GM21515 (cell line): ENCODE results near the gene KASH5.

Experiments
- ATAC-seq: cut with Tn5 transposase; IDR thresholded peaks from one replicate; pipeline ENCODE4 v1.9.1; 2021; ENCODE audit not compliant: unreplicated experiment

The KASH5 gene

DNA sequence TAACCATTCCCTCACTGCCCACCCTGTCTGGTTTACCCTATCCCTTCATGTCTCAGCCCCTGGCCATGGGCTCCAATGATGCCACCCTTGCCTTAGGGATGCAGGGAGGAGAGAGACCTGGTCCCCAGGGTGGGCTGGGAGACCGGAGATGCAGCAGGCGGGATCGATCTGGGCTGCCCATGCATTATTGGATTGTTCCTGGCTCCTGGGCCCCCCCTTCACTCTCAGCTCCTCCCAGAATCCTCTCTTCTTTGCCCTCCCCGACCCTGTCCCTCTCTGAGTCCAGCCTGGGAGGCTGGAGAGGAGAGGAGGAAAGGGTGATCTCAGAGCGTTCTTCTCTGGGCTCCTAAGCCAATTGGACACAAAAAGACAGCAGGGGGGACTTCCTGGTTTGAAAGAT lies 5.8 kb downstream of the KASH5 start:
- no peak for ATAC-seq

GRCh38 chr19:49395581-49396407 lies 7.7 kb downstream of the KASH5 start:
- no peak for ATAC-seq

GRCh38 chr19:49396738-49397505 lies 8.9 kb downstream of the KASH5 start:
- ATAC-seq: no peak

GRCh38 chr19:49398001-49398615 lies 10.1 kb downstream of the KASH5 start:
- ATAC-seq: no peak

DNA sequence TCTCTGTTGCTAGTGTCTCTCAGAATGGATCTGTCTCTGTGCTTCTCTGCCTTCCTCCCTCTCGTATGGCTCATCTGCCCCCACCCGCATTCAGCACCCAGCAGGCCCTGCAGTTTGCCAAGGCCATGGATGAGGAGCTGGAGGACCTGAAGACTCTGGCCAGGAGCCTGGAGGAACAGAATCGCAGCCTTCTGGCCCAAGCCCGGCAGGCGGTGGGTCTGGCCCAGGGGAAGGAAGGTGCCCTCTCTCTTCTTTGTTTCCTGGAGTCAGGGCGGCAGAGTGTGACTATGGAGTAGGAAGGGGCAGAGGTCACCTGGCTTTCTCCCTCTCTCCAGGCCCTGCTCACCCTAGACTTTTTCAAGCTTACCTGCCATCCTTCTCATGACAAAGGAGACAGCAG lies 10.9 kb downstream of the KASH5 start:
- ATAC-seq: no peak

DNA sequence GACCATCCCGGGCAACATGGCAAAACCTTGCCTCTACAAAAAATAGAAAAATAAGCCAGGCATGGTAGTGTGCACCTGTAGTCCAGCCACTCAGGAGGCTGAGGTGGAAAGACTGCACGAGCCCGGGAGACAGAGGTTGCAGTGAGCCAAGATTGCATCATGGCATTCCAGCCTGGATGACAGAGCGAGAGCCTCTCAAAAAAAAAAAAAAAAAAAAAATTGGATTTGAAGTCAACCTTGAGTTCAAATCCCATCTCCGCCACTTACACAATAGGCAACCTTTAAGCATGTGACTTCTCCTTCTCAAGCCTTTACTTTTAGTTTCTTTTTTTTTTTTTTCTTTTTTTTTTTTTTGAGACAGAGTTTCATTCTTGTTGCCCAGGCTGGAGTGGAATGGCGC lies 12.0 kb downstream of the KASH5 start:
- no peak for ATAC-seq

DNA sequence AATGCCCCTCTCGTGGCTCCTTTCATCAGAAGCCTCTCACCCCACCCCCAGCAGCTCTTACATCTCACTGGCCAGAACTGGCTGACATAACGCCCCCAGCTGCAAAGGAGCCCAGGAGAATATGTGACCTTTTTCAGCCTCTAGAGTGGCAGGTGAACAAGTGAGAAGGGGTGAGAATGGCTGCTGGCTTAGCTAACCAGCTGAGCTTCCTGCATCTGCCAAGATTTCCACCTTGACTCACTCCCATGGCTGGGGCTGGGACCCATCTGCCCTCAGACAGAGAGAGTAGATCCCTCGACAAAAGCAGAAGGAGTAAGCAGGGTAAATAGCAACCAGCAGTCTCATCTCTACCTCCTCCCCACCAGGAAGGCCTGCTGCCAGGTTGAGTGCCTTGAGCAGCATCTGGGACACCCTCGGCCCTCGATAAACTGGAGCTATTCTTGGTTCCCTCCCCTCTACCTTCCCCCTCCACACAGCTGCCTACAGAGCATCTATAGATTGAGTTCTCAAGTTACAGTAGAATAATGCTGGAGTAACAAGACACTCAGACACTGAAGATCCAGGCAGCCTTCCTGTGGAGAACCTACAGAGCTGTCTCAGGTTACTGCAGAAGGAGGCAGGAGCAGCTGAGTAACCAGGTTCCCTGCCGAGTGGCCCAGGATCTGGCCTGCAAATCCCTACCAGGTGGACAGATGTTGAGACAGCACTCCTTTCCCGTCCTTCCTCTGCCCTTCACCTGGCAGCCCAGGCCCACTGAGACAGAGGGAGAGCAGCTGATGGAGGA lies 15.5 kb downstream of the KASH5 start:
- no peak for ATAC-seq

DNA sequence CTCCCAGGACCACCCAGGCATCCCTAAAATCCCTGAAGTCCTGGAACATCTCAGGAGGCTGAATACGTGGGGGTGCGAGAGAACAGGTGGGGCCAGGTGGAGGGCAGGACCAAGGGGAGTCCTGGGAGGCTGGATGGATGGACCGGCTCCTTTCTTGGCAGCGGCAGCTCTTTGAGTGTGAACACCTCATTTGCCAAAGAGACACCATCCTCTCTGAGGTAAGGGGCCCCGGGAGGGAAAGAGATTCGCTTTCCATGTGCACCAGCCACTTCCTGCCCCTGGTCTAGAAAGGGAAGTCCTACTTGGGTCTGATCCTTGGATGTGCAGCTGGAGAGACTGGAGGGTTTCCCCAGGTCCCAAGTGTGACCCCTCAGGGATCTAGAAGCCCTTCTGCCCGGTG lies 19.0 kb downstream of the KASH5 start:
- no peak for ATAC-seq

DNA sequence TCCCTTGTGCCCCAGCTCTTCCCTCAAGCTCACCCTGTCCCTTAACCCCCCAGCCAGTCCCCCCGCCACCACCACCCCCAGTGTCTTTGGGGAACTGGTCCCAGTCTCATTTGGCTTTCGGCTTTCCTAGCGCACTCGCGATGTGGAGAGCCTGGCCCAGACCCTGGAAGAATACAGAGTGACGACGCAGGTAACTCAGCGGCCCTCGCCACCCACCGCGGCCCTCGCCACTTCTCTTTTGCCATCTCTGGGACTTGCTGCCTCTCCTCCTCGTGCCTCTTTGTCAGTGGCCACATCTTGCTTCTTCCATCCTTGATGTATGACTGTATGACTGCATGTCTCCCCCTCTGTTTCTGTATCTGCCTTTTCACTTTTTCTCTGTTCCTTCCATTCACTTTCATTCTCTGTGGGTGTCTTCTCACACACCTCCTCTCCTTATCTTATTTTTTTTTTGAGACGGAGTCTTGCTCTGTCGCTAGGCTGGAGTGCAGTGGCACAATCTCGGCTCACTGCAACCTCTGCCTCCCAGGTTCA lies 19.5 kb downstream of the KASH5 start:
- ATAC-seq: no peak

- ATAC-seq: no peak
Measured at GRCh38 chr19:49408816-49409440, 20.9 kb downstream of the KASH5 start.

GRCh38 chr19:49409441-49410029 lies 21.5 kb downstream of the KASH5 start:
- no peak for ATAC-seq

DNA sequence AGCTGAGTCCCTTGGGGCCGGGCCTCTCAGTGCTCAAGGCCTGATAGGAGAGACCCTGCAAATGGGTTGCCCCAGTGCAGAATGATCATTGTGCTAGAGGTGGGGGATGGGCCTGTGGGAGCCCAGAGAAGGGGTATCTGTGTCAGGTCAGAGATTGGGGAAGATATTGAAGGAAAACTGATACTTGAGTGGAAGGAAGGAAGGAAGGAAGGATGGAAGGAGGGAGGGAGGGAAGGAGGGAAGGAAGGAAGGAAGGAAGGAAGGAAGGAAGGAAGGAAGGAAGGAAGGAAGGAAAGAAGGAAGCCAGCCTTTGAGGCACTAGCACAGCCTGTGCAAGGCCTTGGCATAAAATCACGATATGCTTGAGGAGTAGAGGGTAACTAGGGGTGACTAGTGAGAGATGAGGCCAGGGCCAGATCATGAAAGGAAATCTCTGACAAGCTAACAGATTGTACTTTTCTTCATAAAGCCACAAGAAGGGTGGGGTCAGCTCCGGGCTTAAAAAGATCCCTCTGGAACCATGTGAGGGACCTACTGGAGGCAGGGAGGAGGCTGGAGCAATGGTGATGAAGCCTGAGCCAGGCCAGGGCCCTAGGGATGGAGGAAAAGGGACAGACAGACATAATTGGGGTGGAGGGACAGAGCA lies 23.8 kb downstream of the KASH5 start:
- no peak for ATAC-seq

DNA sequence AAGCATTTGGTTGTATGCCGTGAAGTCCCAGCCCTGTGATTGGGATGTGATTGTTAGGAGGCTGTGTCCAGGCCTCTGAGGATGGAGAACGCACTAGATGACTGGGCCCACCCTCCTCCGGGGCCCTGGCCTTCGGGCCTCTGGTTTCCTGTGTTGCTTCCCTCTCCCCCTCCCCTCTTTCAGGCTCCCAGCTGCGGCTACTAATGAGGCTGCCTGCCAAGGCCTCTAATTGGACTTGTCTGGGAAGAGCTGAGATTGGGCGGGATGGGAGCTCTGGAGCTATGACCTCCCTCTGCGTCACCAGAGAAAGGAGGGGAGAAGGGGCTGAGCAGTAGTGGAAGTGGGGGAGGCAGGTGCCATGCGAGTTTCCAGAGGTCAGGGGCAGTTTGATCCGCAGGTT lies 25.3 kb downstream of the KASH5 start:
- no peak for ATAC-seq

GRCh38 chr19:49414256-49414655 lies 26.2 kb downstream of the KASH5 start:
- ATAC-seq: no peak

DNA sequence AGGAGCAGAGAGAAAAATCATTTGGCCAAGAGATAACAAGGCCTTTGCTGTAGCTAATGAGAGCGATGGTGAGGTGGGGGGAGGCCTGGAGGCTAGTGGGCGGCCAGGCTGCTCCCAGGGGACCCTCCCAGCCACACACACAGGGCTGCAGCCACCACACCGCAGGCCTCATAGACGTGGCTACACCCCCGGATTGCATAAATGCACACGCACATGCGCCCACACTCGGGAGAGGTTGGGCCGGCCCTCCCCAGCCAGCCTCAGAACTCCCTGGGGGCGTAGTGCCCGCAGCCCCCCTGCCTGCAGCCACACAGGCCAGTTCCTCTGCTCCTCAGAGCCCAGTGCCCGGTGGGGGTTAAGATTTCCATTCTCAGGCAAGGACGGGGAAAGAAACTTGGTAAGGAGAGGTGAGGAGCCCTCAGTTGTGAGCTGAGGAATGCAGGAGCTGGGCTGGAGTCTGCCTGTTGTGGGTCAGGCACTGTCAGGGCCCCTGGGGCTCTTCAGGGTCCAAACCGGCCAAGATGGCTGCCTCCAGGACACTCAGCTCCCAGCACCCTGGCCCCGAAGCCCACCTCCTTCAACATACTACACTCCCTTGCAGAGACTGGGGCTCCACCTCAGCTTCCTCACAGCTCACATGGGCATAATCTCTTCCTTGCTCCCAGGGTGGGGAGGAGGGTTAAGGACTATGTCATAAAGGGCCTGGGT lies 27.2 kb downstream of the KASH5 start:
- ATAC-seq: no peak

GRCh38 chr19:49415810-49416200 lies 27.8 kb downstream of the KASH5 start:
- no peak for ATAC-seq

DNA sequence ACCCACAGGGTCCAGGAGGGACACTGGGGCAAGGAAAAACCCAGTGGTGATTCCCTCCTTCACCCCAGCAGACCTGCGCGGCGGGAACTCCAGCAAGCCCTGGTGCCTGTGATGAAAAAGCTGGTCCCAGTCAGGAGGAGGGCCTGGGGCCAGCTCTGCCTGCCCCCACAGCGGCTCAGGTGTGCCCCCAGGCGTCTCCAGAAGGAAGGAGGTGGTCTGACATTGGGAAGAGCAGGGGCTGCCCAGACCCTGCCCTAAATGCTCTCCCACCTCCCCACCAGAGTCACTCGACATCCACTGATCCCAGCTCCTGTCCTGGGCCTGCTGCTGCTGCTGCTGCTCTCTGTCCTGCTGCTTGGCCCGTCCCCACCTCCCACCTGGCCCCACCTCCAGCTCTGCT lies 29.0 kb downstream of the KASH5 start:
- no peak for ATAC-seq

DNA sequence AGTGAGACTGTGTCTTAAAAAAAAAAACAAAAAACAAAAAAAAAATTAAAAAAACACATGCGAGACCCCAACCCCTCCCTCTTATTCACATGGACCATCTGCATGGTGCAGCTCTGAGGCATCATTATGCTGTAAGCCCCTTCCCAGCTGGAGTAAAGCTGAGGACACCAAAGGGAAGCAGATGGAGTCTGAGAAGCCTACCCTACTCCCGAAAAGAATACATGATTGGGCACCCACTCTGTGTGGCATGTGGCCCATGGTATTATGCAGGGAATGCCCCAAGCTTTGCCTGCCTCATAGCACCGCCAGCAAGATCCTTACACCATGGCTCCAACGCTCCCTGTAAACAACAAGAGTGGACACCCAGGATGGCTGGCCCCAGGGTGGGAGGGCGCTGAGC lies 30.5 kb downstream of the KASH5 start:
- no peak for ATAC-seq

DNA sequence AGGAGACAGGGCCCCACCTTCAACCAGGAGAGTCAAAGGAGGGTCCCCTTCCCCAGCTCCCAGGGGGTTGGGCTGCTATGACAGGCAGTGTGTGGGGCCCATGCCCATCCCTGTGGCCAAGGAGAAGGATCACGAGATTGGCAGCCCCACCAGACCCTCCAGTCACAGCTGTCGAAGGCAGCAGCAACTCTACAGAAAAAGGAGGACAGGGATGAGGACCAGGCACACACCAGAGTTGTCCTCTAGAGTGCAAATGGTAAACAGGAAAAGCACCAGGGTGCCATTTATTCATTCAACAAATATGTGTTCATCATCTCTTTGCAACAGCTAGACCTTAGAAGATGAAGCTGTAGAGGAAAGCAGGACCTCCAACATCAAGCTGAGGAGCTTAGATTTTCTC lies 31.1 kb downstream of the KASH5 start:
- ATAC-seq: no peak
